Prostate gland (tissue), 2 donors: ENCODE results near the gene C6orf136. TPM values are rescaled to one million over a fixed set of nuclear protein-coding genes. Genes with fewer than 3 reads are reported as not detected.

ENCODE experiments used
- DNase-seq: peaks from one replicate; pipeline ENCODE4 v3.0.0-alpha.2; 2019; ENCODE audit warnings: low spot score
- H3K27ac ChIP-seq, 2 donors: fragments of 200-600 bp; sonication (generic); 2 replicates each; pipeline ENCODE4 v1.5.1; 2017 to 2019
- H3K27me3 ChIP-seq: fragments of 200-600 bp; sonication (generic); replicated peaks from 2 replicates; pipeline ENCODE4 v1.5.1; 2019; ENCODE audit not compliant: insufficient read depth
- H3K36me3 ChIP-seq, 2 donors: fragments of 200-600 bp; sonication (generic); 1 replicate in 1 of 2; 2 replicates in 1 of 2; pipeline versions ENCODE4 v1.5.1 to v1.8.1; 2017 to 2019
- H3K4me1 ChIP-seq: fragments of 200-600 bp; sonication (generic); replicated peaks from 2 replicates; pipeline ENCODE4 v1.5.1; 2019
- H3K4me3 ChIP-seq, 2 donors: fragments of 200-600 bp; sonication (generic); 2 replicates each; pipeline ENCODE4 v1.5.1; 2017 to 2019
- H3K9me3 ChIP-seq: fragments of 200-600 bp; sonication (generic); 2 replicates; pipeline ENCODE4 v1.5.1; 2017
- POLR2A ChIP-seq: fragments of 450-650 bp; IDR thresholded peaks from one replicate; pipeline ENCODE4 v1.6.1; 2016; ENCODE audit warnings: antibody characterized with exemption, mild to moderate bottlenecking
- POLR2AphosphoS5 ChIP-seq: sonication (generic); formaldehyde crosslinking; IDR thresholded peaks from one replicate; pipeline ENCODE4 v1.6.1; 2017; ENCODE audit warnings: antibody characterized with exemption
- WGBS: methylation state at CpG from one replicate; pipeline ENCODE4 v1.1.5; 2018; 5-methylcytosine and 5-hydroxymethylcytosine counted together
- intact Hi-C: fragments of 100-400 bp; cut with DNase I; formaldehyde crosslinking; loops from one replicate; pipeline ENCODE4 v1.14.2; 2022
- total RNA-seq, 2 donors: library from RNA; depleted of rRNA; stranded (reverse); fragments of >200 nt; gene quantifications; one replicate each; pipeline ENCODE4 v1.1.0, GENCODE V29; 2016
- TF ChIP-seq, protein P1 (sequence below), 4 experiments: fragments of 200-600 bp in 2 of 4; fragments of 450-650 bp in 2 of 4; sonication (generic) in 2 of 4; IDR thresholded peaks; 1 replicate in 3 of 4; 2 replicates in 1 of 4; pipeline ENCODE4 v1.5.1; 2016 to 2019; ENCODE audit warnings: antibody characterized with exemption in 4 of 4, mild to moderate bottlenecking in 2 of 4, moderate library complexity in 2 of 4

The C6orf136 gene
- total RNA-seq, 2 donors from 2014 or later = 12.8 to 18.5 TPM

GRCh38 chr6:30615958-30616810 lies 30.7 kb upstream of the C6orf136 start:
- Histone ChIP-seq H3K9me3 (no peaks in the 10 kb centered on the region), H3K36me3 (peaks cover 8 to 12% of the 10 kb centered on the region in 2 donors), H3K4me1 (peaks cover 5% of the 10 kb centered on the region), H3K27ac (peak overlapping the region; percentile 95 to 99), H3K4me3 (peak overlapping the region; percentile 54 to 89), H3K27me3 (no peaks in the 10 kb centered on the region)
- TF ChIP-seq POLR2AphosphoS5 = peak; percentile 64
- TF ChIP-seq, protein P1, sequence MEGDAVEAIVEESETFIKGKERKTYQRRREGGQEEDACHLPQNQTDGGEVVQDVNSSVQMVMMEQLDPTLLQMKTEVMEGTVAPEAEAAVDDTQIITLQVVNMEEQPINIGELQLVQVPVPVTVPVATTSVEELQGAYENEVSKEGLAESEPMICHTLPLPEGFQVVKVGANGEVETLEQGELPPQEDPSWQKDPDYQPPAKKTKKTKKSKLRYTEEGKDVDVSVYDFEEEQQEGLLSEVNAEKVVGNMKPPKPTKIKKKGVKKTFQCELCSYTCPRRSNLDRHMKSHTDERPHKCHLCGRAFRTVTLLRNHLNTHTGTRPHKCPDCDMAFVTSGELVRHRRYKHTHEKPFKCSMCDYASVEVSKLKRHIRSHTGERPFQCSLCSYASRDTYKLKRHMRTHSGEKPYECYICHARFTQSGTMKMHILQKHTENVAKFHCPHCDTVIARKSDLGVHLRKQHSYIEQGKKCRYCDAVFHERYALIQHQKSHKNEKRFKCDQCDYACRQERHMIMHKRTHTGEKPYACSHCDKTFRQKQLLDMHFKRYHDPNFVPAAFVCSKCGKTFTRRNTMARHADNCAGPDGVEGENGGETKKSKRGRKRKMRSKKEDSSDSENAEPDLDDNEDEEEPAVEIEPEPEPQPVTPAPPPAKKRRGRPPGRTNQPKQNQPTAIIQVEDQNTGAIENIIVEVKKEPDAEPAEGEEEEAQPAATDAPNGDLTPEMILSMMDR (IDR thresholded peaks at IDR 0.05) = no peak
- 0% methylated on average over 10 of the region's 10 CpGs for whole genome bisulfite sequencing
- DNase-seq = no peak
- intact Hi-C loops = loop anchor here (2.0 to 5.0 kb wide), 2 partner anchors 71 to 105 kb away; partner anchors contain the start of genes PPP1R18 and TUBB

DNA sequence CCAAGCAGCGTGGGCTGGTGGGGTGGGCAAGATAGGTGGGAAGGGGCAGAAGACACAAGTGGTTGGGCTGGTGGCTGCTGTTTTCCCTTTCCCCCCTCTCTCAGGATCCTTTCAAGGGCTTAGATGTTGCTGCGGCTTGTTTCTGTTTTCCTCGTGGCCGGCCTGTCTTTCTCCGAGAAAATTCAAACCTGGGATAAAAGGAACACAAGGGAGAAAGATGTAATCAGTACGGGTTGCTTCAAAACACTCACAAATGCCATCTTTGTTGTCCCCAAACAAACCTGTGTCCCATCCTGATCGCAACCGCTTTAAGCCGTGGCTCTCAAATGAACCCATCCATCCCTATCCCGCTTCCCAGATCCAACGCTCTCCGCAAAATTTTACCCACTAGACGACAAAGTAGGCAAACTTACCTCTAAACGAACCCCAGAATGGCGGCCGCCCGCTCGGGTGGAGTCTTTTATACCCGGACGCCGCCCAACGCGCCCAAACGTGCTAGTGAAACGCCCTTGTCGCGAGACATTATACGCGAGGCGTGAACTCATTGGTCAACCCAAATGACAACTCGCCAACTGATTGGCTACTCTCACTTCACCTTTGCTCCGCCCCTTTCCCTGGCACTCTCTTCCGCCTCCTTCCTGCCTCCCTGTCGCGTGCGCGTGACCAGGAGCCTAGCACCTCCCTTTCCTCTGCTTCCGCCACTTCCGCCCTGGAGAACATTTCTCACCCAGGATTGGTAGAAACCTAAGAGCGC lies 29.9 kb upstream of the C6orf136 start, which contains the start of gene PPP1R10:
Gene PPP1R10 (minus strand): TSS at position 433 of the 754 bp plus-strand sequence. CDS start 7,299 bp downstream, outside the sequence.
- WGBS = under 1% methylated on average over 40 of the region's 40 CpGs
- TF ChIP-seq, protein P1 (IDR thresholded peaks at IDR 0.05) = no peak
- TF ChIP-seq POLR2AphosphoS5 = peak; percentile 96
- TF ChIP-seq POLR2A = peak; percentile 97
- Histone ChIP-seq H3K4me3 (peak within 1 kb of the TSS; percentile 54 to 89), H3K27me3 (no peaks in the 10 kb centered on the region), H3K4me1 (peaks cover 5% of the 10 kb centered on the region), H3K9me3 (no peaks in the 10 kb centered on the region), H3K36me3 (peaks cover 8 to 12% of the 10 kb centered on the region in 2 donors), H3K27ac (peak within 1 kb of the TSS; percentile 95 to 99)
- peak; percentile 99 for DNase-seq
- intact Hi-C loops = loop anchor here (2.0 to 5.0 kb wide), 2 partner anchors 70 to 104 kb away; partner anchors contain the start of genes PPP1R18 and TUBB

GRCh38 chr6:30617565-30618269 lies 29.2 kb upstream of the C6orf136 start, which contains the start of gene MRPS18B:
MRPS18B (plus strand) TSS chr6:30617840; CDS start chr6:30617866, 26 bp downstream.
- peaks cover 8 to 12% of the 10 kb centered on the region in 2 donors for H3K36me3 ChIP-seq
- peak; percentile 97 for DNase-seq
- no peaks in the 10 kb centered on the region for H3K9me3 ChIP-seq
- intact Hi-C loops = loop anchor here (2.0 to 5.0 kb wide), 2 partner anchors 70 to 103 kb away; partner anchors contain the start of genes PPP1R18 and TUBB
- under 1% methylated on average over 34 of the region's 34 CpGs for WGBS
- H3K4me1 ChIP-seq = peaks cover 5% of the 10 kb centered on the region
- TF ChIP-seq POLR2A (peak; percentile 58), POLR2AphosphoS5 (peak; percentile 88)
- TF ChIP-seq, protein P1 (IDR thresholded peaks at IDR 0.05) = no peak
- peak within 1 kb of the TSS; percentile 95 to 99 for H3K27ac ChIP-seq
- peak within 1 kb of the TSS; percentile 54 to 89 for H3K4me3 ChIP-seq
- no peaks in the 10 kb centered on the region for H3K27me3 ChIP-seq

GRCh38 chr6:30618270-30618797 lies 28.6 kb upstream of the C6orf136 start:
- Histone ChIP-seq H3K9me3 (no peaks in the 10 kb centered on the region), H3K4me3 (peak overlapping the region; percentile 33 to 66), H3K27ac (peak overlapping the region; percentile 95 to 99), H3K27me3 (no peaks in the 10 kb centered on the region), H3K36me3 (peaks cover 8 to 12% of the 10 kb centered on the region in 2 donors), H3K4me1 (peaks cover 2% of the 10 kb centered on the region)
- TF ChIP-seq, protein P1 (IDR thresholded peaks at IDR 0.05) = no peak
- no peak for TF ChIP-seq POLR2AphosphoS5
- TF ChIP-seq POLR2A = no peak
- no peak for DNase-seq
- intact Hi-C loops = loop anchor here (5.0 kb wide), 1 partner anchor 69 kb away; the partner anchor contains the start of gene PPP1R18
- WGBS = 12% methylated on average over 8 of the region's 8 CpGs
